Astrocyte (in vitro differentiated cells and primary cell): Measurements from ENCODE around the gene GRM4.

Experiments
- EZH2 ChIP-seq: IDR thresholded peaks from 2 replicates; pipeline ENCODE4 v1.6.1; 2012; ENCODE audit warnings: mild to moderate bottlenecking, low read length, inconsistent platforms; ENCODE audit not compliant: insufficient read depth
- TF ChIP-seq, protein P1 (sequence below): IDR thresholded peaks from 2 replicates; pipeline ENCODE4 v1.5.1; 2011; ENCODE audit warnings: low read depth, mild to moderate bottlenecking, inconsistent platforms, low read length, moderate library complexity; ENCODE audit not compliant: insufficient read depth

DNA sequence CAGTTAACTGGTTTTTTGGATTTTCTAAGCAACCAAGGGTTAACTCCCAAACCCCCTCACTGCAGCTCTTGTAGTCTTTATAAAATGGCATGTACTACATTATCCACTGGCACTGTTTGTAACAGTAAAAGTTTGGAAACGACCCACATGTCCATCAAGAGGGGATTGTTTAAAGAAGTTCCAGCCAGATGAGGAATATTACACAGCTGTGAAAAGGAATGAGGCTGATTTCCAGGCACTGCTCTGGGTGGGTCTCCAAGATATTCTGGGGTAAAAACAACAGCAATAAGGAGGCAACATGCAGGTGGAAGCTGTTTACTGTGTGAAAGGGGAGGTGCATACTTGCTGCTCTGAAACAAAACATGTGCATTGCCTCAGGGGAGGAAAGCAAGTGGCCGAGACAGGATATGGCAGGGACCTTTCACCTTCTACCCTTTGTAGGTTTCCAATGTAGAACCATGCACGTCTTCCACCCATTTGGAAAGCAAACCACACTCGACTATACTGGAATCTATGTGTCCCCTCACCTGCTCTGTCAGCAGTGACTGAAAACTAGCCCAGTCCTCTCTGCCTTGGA, 51.9 kb downstream of the GRM4 start:
- TF ChIP-seq, protein P1, sequence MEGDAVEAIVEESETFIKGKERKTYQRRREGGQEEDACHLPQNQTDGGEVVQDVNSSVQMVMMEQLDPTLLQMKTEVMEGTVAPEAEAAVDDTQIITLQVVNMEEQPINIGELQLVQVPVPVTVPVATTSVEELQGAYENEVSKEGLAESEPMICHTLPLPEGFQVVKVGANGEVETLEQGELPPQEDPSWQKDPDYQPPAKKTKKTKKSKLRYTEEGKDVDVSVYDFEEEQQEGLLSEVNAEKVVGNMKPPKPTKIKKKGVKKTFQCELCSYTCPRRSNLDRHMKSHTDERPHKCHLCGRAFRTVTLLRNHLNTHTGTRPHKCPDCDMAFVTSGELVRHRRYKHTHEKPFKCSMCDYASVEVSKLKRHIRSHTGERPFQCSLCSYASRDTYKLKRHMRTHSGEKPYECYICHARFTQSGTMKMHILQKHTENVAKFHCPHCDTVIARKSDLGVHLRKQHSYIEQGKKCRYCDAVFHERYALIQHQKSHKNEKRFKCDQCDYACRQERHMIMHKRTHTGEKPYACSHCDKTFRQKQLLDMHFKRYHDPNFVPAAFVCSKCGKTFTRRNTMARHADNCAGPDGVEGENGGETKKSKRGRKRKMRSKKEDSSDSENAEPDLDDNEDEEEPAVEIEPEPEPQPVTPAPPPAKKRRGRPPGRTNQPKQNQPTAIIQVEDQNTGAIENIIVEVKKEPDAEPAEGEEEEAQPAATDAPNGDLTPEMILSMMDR = no peak
- TF ChIP-seq EZH2 = no peak
